Right renal pelvis (tissue), 4 donors: Measurements from ENCODE around the gene PLAC1. TPM values are rescaled to one million over a fixed set of nuclear protein-coding genes. Genes with fewer than 3 reads are reported as not detected.

Experiments
- DNase-seq, 4 donors: peaks; one replicate each; pipeline ENCODE4 v3.0.0-alpha.2; 2013; ENCODE audit warnings: low read depth in 4 of 4, low spot score in 3 of 4, missing footprints in 1 of 4
- polyA plus RNA-seq, 4 donors: library from polyadenylated mRNA; unstranded; fragments of 120-200 nt; gene quantifications; one replicate each; pipeline ENCODE4 v1.2.1, GENCODE V29; 2013; ENCODE audit not compliant: insufficient read length in 4 of 4

The PLAC1 gene
- polyA plus RNA-seq, 4 donors = 4.5 to 10.5 (median 5.5) TPM

DNA sequence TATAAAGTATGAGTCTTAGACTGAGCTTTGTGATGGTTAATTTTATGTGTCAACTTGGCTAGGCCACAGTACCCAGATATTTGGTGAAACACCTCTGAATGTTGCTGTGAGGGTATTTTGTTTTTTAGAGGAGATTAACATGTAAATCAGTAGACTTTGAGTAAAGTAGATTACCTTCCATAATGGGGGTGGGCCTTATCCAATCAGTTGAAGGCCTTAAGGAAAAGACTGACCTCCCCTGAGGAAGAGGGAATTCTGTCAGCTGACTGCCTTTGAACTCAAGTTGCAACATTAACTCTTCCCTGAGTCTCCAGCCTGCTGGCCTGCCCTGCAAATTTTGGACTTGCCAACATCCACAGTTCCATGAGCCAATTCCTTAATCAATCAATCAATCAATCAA, 66.0 kb downstream of the PLAC1 start:
- DNase-seq = no peak

DNA sequence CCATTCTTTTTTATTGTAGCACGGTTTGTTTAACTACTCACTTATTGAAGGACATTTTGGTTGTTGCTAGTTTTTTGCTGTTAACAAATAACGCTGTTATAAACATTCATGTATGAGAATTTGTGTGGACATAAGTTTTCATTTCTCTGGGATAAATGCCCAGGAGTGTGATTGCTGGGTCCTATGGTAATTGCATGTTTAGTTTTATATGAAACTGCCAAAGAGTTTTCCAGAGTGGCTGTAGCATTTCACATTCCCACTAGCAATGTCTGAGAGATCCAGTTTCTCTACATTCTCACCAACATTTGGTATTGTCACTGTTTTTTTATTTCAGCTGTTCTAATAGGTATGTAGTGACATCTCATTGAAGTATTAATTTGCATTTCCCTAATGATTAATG, 66.8 kb downstream of the PLAC1 start:
- no peak for DNase-seq

GRCh38 chrX:134588806-134589205, 69.5 kb downstream of the PLAC1 start:
- no peak for DNase-seq

GRCh38 chrX:134580907-134581306, 77.4 kb downstream of the PLAC1 start:
- DNase-seq = no peak

GRCh38 chrX:134573683-134574035, 84.6 kb downstream of the PLAC1 start:
- no peak for DNase-seq

DNA sequence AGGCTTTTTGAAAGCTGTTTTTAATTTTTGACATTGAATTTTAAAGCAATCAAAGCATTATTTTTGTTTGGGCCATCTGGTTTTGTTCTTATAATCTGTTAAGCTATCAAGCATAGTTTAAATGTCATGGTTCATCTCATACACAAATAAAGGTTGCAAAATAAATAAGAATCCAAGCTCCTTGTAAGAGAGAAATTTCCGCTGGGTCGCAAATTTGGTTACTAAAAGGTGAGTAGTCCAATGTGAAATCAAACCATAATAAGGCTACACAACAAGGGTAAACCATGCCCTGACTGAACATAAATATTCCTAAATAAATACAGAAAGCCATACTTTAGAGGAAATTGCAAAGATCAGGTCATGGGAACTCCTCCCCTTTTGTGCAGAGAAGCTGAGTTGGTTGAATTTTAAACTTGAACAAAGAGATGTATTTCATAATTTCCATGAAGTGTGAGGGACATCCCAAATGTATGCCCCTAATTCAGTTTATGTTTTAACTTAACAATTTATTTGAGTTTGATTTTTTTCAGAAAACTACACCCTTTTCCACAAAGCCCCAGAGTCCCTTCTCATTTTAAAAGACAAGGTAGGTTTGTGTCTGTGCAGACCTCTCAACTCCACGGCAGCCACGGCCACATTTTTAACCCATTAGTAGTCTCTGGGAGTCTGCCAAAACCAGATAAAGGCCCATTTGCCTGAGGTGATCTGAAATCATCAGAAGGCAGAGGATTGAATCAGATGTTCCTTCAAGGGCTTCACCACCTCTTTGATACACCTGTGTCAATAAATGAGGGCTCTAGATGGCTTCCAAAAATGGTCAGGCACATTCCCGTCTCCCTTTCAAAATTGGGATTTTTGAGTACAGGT, 85.2 kb downstream of the PLAC1 start:
- DNase-seq = no peak

DNA sequence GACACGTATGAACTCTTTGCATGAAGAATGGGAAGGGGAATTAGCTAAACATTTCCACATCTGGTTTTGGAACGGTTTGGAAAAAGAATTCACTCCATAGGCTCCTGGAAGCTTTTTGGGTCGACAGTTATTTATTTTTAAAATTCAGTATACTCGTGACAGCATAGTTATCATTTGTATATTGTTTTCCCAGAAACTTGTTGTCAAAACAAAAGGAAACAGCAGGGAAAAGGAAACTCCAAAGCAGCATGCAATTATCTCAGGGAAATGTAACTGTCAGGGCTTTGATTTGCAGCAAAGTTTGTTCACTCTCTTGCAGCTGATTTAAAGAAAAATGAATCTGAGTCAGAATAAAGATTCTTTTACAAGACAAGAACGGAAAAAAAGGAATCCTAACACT, 86.5 kb downstream of the PLAC1 start:
- DNase-seq = no peak

DNA sequence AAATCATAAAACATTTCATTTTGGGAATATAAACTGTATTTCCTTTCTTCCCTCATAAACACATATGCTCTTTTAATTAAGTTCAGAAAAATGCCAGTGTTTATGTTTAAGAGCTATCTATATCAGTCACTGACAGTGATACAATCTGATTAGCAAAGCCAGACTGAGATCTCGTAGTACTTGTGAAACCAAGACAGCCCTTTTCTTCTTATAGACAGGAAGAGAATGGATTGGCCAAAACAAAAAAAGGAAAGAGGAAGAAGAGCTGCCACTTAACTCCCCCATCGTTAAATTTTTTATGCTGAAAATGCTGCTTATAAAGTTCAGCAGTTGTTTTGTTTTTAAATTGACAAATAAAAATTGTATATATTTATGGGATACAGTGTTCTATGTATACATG, 87.4 kb downstream of the PLAC1 start:
- no peak for DNase-seq

DNA sequence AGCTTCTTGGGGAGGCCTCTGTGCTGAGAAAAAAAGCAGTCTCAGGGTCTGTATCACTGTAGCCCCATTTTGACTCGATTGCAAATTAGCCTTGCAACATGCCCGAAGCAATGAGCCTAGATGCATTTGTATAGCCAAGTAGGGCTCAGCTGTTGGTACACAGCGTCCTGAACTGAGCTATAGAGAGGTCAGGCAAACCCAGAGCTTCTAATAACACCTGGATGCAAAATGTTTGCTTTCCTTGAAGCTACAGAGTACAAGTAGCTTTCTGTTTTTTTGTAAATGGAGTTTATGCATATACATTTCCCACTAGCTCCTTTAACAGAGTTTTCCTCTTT, 87.8 kb downstream of the PLAC1 start:
- DNase-seq = no peak

DNA sequence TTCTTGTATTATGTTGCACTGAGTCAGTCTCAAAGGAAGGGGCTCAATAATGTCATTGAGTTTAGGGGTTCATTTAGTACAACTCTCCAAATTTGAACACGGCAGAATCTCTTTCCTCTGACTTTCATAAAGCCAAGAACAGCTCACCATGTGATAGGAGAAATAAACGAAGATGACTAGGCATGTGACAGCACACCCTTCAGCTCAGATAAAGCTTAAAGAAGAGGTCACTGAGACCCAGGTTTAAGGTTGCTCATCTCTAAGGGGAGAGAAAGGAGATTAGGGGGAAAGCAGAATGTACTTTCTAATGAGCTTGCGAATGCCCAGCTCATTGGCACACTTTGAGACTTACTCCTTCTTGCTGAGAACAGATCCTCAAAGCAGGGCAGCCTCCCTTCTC, 89.0 kb downstream of the PLAC1 start:
- no peak for DNase-seq

- no peak for DNase-seq
Measured at GRCh38 chrX:134568285-134569016, 89.8 kb downstream of the PLAC1 start.

GRCh38 chrX:134566506-134566905, 91.8 kb downstream of the PLAC1 start:
- no peak for DNase-seq

DNA sequence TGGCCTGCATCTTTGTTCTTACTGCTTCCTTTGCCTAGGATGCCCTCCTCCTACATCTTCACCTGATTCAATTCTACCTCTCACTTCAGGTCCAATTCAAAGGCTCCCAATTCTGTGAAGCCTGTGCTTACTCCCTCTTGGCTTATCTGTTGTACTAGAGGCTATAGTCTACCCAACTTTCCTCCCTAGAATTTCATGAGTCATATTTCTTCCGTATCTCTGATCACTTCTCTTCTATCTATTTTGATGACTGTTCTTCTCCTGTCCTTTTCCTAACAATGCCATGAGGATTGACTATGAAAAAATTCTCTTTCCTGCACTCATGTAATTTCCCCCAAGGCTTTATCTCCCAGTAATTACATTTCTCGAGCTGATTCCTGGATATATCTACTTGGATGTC, 96.3 kb downstream of the PLAC1 start:
- DNase-seq = no peak

GRCh38 chrX:134558133-134558532, 100.1 kb downstream of the PLAC1 start:
- no peak for DNase-seq

DNA sequence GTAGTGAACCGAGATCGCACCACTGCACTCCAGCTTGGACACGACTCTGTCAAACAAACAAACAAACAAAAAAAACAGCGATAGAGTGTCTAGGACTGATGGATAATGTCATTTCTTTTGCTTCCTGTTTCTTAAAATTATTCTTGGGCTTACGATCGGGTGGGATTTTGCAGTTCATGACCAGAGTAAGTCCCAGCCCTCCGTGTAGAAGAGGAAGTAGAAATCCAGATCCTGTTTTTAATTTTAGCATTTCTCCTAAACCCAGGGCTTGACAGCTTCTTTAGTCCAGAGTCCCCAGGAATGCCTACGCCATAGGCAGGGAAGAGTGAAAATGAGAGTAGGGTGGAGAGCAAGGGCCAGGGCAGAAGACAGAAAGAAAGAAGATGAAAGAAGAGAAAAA, 104.0 kb downstream of the PLAC1 start:
- DNase-seq = no peak

DNA sequence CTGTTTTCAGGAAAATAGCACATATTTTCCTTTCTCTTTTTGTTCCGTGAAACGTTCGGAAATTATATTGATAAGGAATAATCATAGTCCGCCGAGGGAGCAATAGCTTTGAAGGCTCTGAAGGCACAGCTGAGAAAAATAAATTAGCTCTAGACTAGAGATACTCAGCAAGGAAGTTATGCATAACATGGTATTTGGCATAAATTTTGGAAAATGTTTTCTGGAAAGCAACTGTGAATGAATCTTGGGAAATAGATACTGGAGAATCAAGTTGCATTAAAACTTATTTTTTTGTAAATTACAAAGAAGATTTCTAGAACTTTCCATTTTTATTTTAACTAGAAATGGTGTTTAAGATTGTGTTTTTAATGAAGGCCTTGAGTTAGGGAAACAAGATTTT, 105.9 kb downstream of the PLAC1 start:
- no peak for DNase-seq

DNA sequence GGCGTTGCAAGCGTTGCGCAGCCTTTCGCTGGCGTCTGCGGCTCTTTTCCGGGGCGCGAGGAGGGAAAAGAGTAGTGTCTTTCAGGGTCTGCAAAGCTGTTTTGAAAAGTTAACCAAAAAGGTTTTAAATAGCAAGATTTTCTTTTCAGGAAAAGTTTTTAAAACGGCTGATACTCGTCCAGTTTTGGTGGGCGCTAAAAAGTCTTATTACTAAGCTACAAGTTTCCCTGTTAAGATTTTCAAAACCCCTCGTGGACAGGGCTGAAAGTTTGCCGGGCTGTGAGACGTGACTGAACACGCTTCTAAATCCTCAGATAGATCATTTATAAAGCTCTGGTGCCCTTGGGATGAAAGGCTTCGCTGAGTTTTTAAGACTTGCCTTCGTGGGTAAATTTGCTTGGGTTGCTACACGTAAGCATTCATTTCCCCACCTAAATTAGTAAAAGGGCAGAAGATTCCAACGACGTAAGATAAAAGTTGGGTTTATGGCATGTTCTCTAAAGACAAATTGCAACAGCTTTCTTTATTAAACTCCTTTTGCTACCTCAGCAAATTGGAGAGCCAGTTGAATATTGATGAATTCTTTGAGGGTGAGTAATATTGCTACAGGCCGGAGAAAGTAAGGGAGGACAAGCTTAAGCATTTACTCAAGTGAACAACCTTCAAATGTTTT, 106.8 kb downstream of the PLAC1 start:
- no peak for DNase-seq

DNA sequence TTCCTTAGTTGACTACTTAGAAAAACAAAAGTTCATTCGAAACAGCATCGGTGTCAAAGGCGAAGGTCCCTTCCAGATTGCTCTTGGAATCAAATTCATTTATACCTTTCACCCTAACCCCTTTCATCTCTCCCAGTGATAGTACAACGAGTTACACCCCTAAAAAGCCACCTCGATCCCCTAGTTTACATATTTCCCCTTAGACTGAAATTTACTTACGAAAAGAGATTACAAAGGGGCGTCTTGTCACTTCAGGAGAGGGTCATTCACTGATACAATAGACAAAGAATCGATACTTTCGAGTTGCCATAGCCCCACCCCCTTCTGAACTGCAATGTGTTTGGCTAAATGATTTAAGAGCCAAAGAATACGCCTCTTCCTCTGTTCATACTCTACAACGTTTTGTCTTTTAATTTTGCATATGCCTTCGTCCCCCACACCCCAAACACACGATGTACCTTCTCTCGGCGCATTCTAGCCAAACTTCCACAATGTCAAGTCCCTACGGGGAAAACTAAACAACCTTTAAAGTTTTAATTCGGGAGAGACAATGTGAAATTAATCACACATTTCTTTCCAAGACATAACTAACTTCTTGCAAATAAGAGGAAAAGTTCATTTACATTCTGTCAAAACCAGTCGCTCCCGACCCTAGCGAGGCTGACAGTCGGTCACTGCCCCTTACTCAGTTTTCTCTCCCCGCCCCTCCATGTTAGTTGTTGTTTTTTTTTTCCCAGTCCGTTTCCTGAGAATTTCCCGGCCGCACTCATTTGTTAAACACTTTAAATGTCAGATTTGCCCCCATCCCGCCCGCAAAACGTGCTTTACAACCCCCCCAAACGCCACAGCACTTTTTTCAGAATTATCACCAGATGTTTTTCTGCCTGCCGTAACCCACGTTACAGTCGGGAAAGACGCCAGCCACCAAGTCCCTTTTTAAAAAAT, 109.7 kb downstream of the PLAC1 start:
- no peak for DNase-seq

DNA sequence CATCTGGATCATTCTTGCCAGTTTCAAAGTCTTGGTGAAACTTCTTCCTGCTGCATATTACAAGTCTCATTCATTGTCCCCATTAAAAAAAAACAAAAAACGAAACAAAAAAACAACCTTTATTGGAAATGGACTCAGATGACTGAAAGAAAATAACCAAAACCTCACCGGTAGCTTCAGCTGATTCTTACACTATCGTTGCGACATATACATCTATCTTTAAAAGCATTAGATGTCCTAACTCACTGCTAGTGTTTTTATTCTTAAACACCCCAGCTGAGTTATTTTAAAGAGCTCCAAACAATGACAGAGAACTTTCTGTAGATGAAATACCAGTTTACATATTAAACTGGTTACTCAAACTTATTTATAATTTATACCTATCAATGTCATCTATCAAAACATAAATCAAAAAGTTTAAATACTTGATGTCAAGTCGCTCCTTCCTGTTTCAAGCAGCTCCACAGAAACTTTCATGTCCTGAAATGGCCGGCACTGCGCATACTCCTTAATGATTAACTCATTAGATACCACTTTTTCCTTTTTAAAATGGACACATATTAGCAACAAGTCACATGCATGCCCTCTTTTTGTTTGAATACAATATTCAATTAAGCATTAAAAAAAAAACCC, 111.1 kb downstream of the PLAC1 start:
- no peak for DNase-seq

DNA sequence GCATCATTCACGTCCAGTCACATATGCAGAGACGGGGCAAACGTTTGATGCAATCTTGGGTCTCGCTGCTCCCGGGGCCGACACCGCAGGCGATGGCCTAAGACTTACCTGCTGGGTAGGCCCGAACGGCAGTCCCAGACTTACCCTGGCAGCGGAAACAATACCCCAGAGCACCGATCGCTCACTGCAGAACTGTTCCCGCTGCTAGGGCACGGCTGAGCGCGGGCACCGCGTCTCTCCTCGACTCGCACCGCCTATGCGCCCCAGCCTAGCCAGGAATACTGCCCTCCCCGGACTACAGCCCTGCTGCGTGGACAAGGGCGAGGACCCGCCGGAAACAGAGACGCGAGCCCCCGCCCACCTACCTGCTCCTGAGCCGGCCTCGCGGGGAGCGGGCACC, 112.1 kb downstream of the PLAC1 start:
- no peak for DNase-seq
